Measurements from ENCODE around the gene UCMA. TPM values are rescaled to one million over a fixed set of nuclear protein-coding genes. Genes with fewer than 3 reads are reported as not detected.

Gene UCMA, protein sequence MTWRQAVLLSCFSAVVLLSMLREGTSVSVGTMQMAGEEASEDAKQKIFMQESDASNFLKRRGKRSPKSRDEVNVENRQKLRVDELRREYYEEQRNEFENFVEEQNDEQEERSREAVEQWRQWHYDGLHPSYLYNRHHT
- total RNA-seq: not detected in 2 replicates

DNA sequence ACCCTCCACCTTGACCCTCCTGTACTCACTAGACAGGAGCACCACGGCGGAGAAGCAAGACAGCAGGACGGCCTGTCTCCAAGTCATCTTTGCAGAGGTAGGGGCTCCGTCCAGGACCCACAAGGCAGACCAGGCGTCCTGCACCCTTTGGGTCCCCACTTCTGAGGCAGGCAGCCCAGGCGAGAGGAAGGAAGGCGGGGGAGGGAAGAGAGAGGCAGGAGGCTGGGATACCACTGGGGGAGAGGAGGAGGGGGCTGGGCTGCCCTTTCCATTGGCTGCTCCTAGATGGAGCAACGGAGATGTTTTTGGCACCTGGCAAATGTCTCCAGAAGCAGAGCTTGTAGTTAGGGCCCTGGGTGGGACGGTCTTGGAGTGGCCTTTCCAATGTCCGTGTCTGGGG lies at the start of gene UCMA:
Gene UCMA (minus strand): TSS at position 203 of the 400 bp plus-strand sequence. CDS start 116 bp downstream, at position 87.

Other genes starting within 250 kb of the UCMA start
- gene CCDC3, start 232.7 kb downstream of the UCMA start, total RNA-seq: 0.16 and 0.17 TPM in 2 replicates
- gene OPTN, start 134.2 kb downstream of the UCMA start, total RNA-seq: 81.3 and 146 TPM in 2 replicates
- 0.34 and 1.3 TPM in 2 replicates for gene MCM10, start 72.8 kb downstream of the UCMA start, total RNA-seq
- 17.8 and 25.4 TPM in 2 replicates for gene PHYH, start 65.7 kb upstream of the UCMA start, total RNA-seq
- gene SEPHS1, start 113.9 kb upstream of the UCMA start, total RNA-seq: 22.9 and 28.2 TPM in 2 replicates

All from bronchial smooth muscle cell (primary cell).